Activated T-cell treated with anti-CD3 and anti-CD28 coated beads for 24 hours (primary cell): Measurements from ENCODE around the gene FAAP20.
"Not testable (repeated sequence)": the region's sequence is repeated elsewhere in the genome, so short reads cannot be mapped to it uniquely, and the experiment has no call there.

Source experiments
- DNase-seq: peaks from one replicate; pipeline ENCODE4 v3.0.0-alpha.2; 2020; ENCODE audit warnings: low read depth

FAAP20 gene

DNA sequence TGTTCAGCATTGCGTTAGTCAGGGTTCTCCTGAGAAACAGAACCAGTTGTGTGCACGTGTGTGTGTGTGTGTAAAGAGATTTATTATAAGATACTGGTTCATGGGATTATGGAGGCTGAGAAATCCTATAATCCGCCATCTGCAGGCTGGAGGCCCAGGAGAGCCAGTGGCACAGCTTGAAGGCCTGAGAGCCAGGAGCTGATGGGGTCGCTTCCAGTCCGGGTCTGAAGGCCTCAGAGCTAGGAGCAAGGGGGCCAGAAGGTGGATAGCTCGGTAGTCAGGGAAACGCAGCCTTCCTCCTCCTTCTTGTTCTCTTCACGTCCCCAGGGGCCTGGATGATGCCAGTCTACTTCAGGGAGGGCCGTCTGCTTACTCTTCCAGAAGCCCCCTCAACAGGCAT is 37.7 kb downstream of the FAAP20 start:
- DNase-seq: no peak

DNA sequence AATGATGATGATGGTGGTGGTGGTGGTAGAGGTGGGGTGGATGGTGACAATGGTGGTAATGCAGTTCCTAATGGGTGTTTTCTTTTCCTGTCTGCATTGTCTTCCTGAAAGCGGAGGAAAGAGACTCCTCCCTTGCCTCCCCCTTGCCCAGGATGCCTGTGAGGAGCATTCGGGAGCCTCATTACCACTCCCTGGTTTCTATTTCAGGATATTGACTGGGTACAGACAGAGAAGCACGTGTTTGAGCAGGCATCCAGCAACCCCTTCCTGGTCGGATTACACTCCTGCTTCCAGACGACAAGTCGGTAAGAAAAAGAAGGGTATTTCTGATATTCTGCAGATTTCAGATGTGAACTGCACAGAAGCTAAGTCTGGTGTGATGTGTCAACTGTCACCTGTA is 38.8 kb downstream of the FAAP20 start:
- DNase-seq: no peak

DNA sequence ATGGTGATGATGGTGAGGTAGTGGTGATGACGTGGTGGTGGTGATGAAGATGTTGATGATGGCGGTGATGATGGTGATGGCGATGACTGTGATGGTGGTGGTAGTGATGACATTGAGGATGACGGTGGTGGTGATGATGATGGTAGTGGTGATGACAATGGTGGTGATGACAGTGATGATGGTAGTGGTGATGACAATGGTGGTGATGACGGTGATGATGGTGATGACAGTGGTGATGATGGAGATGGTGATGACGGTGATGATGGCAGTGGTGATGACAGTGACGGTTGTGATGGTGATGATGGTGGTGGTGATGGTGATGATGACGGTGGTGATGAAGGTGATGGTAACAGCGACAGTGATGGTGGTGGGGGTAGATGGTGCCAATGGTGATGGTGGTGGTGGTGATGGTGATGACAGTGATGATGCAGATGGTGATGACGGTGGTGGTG is 39.4 kb downstream of the FAAP20 start:
- no peak for DNase-seq

DNA sequence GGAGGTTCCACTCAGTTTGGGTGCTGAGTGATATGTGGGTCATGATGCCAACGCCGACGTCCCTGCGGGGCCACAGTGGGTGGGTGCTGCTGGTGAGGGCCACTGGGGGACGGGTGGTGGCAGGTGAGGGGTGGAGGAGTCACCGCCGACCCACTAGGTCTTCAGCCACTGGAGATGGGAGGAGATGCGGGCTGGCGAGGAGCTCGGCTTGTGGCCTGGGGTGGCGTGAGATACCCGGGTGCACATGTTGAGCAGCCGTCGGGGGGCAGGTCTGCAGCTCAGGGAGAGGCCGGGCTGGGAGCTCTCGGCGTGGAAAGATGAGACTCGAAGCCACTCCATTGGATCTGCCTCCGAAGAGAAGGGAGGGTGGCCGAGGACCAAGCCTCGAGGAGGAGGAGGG is 40.5 kb downstream of the FAAP20 start:
- DNase-seq: no peak

DNA sequence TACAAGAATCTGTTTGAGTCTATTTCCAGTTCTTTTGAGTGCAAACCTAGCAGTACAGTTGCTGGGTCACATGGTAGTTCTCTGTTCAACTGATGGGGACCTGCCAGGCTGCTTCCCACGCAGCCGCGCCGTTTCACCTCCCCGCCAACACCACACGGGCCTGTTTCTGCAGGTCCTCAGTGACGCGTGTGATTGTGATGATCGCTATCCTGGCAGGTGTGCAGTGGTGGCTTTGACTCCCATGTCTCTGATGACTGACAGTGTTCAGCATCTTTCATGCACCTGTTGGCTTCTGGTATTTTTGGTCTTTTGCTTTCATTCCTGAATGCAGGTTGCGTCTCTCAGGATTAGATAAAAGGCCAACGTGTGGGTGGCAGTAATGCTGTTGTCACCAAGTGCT is 41.6 kb downstream of the FAAP20 start:
- DNase-seq: no peak

DNA sequence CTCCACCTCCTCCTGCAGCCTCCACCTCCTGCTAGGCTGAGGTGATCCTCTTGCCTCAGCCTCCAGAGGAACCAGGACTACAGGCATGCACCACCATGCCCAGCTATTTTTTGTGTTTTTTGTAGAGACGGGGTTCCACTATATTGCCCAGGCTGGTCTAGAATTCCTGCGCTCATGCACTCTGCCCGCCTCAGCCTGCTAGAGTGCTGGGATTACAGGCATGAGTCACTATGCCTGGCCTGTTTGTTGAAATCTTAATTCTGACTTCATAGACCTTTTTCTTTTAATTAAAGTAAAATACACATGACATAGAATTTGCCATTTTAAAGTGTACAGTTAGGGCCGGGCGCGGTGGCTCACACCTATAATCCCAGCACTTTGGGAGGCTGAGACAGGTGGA is 42.7 kb downstream of the FAAP20 start:
- no peak for DNase-seq

DNA sequence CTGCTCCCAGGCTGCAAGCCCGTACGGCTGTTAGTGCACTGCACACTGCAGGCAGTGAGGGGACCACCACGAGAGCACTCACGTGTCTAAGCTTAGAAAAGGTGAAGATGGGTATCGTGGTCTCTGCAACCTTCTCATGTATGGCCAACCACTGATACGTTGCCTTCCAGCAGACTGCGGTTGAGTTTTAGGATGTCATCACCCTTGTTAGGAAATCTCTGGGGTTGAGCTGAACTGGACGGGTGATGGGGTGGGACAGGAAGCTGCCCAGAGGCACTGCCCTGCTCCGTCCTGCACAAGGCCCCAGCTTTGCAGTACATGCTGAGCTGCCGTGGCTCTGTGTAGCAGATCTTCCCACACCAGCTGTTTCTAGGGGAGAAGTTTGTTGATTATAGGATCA is 43.3 kb downstream of the FAAP20 start:
- DNase-seq: no peak

DNA sequence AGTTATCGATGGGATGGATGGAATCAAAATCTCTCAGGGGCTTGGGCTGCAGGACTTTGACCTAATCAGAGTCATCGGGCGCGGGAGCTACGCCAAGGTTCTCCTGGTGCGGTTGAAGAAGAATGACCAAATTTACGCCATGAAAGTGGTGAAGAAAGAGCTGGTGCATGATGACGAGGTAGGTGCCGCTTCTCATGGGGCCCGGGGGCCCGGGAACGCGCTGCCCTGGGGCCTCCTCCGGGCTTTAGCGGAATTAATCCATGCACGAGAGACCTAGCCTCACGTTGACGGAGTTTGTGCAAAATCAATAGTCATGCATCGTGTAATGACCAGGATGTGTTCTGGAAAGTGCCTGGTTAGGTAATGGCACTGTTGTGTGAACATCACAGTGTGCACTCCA is 43.8 kb downstream of the FAAP20 start:
- DNase-seq: no peak

DNA sequence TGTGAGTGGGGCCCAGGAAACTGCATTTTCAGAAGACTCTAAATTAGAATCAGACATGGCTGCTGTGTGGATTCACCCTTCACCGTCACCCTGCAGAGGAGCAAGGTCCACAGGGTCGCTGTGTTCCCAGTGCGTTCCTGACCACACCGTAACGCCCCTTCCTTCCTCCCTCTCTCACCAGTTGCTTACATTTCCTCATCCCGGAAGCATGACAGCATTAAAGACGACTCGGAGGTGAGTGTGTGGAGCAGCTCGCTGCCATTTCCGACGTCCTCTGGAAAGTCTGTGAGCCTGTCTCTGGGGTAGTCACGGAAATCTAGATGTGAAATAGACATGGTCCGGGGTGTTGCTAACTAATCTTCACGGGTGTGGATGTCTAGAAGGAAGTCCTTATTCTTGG is 45.9 kb downstream of the FAAP20 start:
- DNase-seq: no peak

DNA sequence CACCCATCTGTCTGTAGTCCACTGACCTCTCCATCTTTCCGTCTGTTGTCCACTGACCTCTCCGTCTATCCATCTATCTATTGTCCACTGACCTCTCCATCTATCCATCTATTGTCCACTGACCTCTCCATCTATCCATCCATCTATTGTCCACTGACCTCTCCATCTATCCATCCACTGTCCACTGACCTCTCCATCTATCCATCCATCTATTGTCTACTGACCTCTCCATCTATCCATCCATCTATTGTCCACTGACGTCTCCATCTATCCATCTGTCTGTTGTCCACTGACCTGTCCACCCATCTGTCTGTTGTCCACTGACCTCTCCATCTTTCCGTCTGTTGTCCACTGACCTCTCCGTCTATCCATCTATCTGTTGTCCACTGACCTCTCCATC is 46.7 kb downstream of the FAAP20 start:
- DNase-seq: not testable (repeated sequence)

DNA sequence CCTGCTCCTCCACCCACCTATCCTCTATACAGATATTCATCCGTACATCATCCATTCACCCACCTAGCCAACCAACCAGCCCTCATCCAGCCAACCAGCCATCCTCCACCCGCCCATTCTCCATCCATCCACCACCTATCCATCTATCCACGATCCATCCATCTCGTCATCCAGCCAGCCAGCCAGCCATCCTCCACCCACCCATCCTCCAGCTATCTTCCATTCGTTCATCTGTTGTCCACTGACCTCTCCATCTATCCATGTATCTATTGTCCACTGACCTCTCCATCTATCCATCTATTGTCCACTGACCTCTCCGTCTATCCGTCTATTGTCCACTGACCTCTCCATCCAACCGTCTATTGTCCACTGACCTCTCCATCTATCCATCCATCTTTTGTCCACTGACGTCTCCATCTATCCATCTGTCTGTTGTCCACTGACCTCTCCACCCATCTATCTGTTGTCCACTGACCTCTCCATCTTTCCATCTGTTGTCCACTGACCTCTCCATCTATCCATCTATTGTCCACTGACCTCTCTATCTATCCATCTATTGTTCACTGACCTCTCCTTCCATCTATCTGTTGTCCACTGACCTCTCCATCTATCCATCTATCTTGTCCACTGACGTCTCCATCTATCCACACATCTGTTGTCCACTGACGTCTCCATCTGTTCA is 47.6 kb downstream of the FAAP20 start:
- no peak for DNase-seq

DNA sequence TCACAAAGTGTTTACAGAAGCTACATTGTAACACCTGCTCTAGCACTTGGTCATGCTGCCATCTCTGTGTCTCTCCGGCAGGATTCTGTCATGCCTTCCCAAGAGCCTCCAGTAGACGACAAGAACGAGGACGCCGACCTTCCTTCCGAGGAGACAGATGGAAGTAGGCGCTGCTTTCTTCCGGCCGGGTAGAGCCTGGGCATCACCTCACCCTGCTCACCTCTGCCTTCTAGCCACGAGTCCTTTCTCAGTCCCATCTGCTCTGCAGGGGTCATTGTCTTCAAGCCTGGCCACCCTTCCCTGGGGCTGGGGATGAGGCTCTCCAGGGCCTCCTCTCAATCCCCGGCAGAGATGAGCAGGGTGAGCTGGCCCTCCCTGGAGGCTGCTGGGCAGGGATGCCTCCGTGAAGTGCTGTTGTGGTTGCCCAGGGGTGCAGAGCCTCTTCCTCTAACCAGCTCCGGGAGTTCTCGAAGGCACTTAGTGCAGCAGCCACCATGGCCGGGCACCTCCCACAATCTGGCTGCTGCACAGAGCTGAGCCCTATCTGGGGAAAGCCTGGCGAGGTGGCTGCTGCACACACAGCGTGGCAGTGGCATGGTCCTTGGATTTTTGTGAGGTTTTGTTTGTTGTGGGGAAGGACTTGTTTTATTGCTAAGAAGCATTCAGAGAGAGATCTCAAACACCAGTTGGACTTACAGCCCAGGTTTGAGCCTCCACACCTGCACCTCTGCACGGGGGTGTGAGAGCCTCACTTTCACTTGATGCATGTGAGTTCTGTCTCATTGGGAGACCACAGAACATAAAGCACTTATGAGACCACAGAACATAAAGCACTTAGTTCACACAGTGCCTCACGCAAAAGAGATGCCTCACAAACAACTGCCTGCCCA is 48.4 kb downstream of the FAAP20 start:
- no peak for DNase-seq

DNA sequence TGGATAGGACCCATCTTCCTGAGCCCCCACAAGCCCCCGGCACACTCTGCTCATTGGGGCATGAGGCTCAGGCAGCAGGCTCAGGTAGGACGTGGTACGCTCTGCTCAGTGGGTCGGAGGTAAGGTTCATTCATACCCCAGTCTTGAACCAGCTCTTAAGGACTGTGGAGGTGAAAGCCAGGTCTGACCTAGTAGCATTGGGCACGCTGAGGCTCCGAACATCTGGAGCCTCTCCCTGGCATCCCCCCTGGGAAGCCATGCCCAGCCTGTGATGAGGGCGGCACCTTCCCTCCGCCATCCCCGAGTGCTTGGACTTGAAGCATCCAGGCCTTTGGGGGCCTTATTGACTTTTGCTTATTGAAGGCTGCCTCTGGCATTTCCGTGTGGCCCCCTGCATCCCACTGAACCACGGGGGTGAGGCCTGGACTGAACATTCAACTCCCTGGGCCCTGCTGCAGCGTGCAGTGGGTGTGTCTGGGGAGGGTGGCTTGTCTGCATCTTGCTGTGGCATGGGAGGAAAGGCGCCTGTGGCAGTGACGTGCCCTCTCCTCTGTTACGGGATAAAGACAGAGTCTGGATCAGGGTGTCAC is 50.0 kb downstream of the FAAP20 start:
- DNase-seq: no peak

DNA sequence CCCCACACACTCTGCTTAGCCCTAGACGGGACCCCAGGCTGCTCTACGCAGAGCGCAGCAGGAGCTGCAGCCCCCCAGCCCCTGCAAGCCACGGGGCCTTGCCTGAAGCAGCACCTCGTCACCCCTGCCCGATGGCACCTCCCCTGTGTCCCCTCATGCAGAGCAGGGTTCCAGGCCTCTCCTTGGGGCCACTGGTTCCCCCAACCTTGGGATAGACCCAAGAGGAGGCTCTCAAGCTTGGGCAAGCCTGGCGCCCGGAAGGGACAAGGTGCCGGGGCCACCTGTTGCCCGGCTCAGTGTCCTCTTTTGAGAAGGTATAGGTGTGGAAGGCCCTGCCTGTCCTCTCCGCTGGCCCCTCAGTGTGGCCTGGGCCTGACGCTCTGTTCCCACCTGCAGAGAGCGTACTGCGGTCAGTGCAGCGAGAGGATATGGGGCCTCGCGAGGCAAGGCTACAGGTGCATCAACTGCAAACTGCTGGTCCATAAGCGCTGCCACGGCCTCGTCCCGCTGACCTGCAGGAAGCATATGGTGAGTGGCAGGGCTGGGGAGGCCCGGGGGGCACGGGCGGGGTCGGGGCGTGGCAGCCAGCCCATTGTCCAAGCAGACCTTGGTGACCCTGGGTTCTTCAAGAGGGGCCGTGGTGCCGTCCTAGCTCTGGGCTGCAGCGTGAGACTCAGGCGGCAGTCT is 50.6 kb downstream of the FAAP20 start:
- no peak for DNase-seq

DNA sequence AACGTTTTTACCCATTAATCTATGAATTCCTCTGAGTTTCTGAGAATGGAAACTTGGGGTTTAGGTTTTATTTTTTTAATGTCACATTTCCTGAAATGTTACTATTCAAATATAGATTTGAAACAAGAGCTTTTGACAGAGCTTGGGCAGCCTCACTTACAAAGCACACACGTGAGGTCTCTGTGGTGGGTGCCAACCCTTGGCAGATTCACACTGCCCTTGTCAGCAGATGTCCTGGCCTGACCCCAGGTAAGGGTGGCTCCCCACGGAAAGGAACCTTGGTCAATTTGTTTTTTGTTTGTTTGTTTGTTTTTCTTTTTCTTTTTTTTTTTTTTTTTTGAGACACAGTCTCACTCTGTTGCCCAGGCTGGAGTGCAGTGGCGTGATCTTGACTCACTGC is 53.5 kb downstream of the FAAP20 start:
- DNase-seq: no peak
